Activated T-cell treated with anti-CD3 and anti-CD28 coated beads, Interleukin-2, amount 50 U/mL, for 4 hours (primary cell): ENCODE measurements around the gene NR3C2. TPM values are rescaled to one million over a fixed set of nuclear protein-coding genes. Genes with fewer than 3 reads are reported as not detected.

Experiments used
- ATAC-seq, 2 donors: fragments of 200-7000 bp; cut with Tn5 transposase; one replicate each; pipeline ENCODE4 v1.10.0; 2021
- DNase-seq: peaks from one replicate; pipeline ENCODE4 v3.0.0-alpha.2; 2020
- H3K27me3 Mint-ChIP-seq: one replicate; pipeline ENCODE4 v1.8.0; 2021; ENCODE audit warnings: low read depth, mixed read lengths
- H3K36me3 Mint-ChIP-seq: one replicate; pipeline ENCODE4 v1.8.0; 2022; ENCODE audit warnings: mixed read lengths; ENCODE audit not compliant: insufficient read depth
- H3K4me1 Mint-ChIP-seq: one replicate; pipeline ENCODE4 v1.8.0; 2021; ENCODE audit warnings: low read depth, mixed read lengths
- H3K4me3 Mint-ChIP-seq: one replicate; pipeline ENCODE4 v1.8.0; 2021; ENCODE audit warnings: mild to moderate bottlenecking, moderate library complexity, mixed read lengths
- H3K9me3 Mint-ChIP-seq: one replicate; pipeline ENCODE4 v1.8.0; 2021; ENCODE audit warnings: mixed read lengths
- total RNA-seq, 3 donors: library from RNA; stranded (reverse); gene quantifications; one replicate each; pipeline ENCODE4 v1.2.1, GENCODE V29; 2021

NR3C2 gene
- total RNA-seq, 3 donors from 2014 or later, result 1.3 to 2.0 (median 1.7) TPM

DNA sequence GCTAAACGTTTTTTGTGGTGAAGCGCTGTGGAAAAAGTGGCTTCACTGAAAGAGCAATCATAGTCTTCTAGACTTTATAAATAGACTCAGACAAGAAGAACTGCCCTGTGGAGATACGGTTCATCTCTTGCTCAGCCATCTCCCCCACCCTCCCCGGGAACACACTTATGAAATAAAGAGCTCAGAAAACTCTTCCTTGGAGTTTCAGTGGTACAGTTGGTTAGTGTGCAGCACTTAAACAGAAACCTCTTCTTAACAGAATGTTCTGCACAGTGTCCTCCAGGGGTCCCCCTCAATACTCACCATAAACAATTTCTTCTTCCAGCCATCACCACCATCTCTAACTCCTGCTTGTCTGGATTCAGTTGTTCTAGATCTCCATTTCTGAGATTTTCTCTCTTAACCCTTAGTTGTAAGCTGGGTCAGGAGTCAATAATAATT lies 397.3 kb downstream of the NR3C2 start:
- ATAC-seq (no peak), DNase-seq (no peak)
- no peaks in the 10 kb centered on the region for H3K27me3 Mint-ChIP-seq
- no peak overlapping the region for H3K4me3 Mint-ChIP-seq
- H3K4me1 Mint-ChIP-seq, result peaks cover 23% of the 10 kb centered on the region
- peaks cover 5% of the 10 kb centered on the region for H3K36me3 Mint-ChIP-seq
- no peaks in the 10 kb centered on the region for H3K9me3 Mint-ChIP-seq

GRCh38 chr4:148044089-148044911 lies 397.9 kb downstream of the NR3C2 start:
- Mint-ChIP-seq H3K9me3 (no peaks in the 10 kb centered on the region), H3K4me3 (no peak overlapping the region), H3K36me3 (peaks cover 5% of the 10 kb centered on the region), H3K27me3 (no peaks in the 10 kb centered on the region), H3K4me1 (peaks cover 23% of the 10 kb centered on the region)
- ATAC-seq (no peak), DNase-seq (no peak)

GRCh38 chr4:148041606-148042329 lies 400.4 kb downstream of the NR3C2 start:
- no peaks in the 10 kb centered on the region for H3K9me3 Mint-ChIP-seq
- H3K4me1 Mint-ChIP-seq, result peaks cover 19% of the 10 kb centered on the region
- ATAC-seq, result no peak
- no peaks in the 10 kb centered on the region for H3K36me3 Mint-ChIP-seq
- no peak overlapping the region for H3K4me3 Mint-ChIP-seq
- no peak for DNase-seq
- H3K27me3 Mint-ChIP-seq, result no peaks in the 10 kb centered on the region

- no peaks in the 10 kb centered on the region for H3K27me3 Mint-ChIP-seq
- no peak for ATAC-seq
- H3K36me3 Mint-ChIP-seq, result no peaks in the 10 kb centered on the region
Observed at GRCh38 chr4:148034813-148035212, 407.4 kb downstream of the NR3C2 start.

GRCh38 chr4:148030193-148030873 lies 411.9 kb downstream of the NR3C2 start:
- ATAC-seq, result no peak
- Mint-ChIP-seq H3K4me1 (no peaks in the 10 kb centered on the region), H3K27me3 (no peaks in the 10 kb centered on the region), H3K4me3 (no peak overlapping the region), H3K36me3 (peaks cover 8% of the 10 kb centered on the region), H3K9me3 (peaks cover 14% of the 10 kb centered on the region)
- DNase-seq, result no peak

More at GRCh38 chr4:148034813-148035212, 407.4 kb downstream of the NR3C2 start:
- Mint-ChIP-seq H3K9me3 (peaks cover 5% of the 10 kb centered on the region), H3K4me3 (no peak overlapping the region), H3K4me1 (no peaks in the 10 kb centered on the region)
- DNase-seq, result no peak

GRCh38 chr4:148029781-148030180 lies 412.4 kb downstream of the NR3C2 start:
- ATAC-seq, result no peak
- DNase-seq, result no peak
- Mint-ChIP-seq H3K36me3 (peaks cover 8% of the 10 kb centered on the region), H3K4me3 (no peak overlapping the region), H3K9me3 (peaks cover 14% of the 10 kb centered on the region), H3K4me1 (no peaks in the 10 kb centered on the region), H3K27me3 (no peaks in the 10 kb centered on the region)
